DOHH2 (cell line): ENCODE results near the gene KRTAP10-3.

Experiments
- EZH2phosphoT487 ChIP-seq: fragments of 200-600 bp; sonication (generic); IDR thresholded peaks from 2 replicates; pipeline ENCODE4 v1.6.1; 2017; ENCODE audit warnings: borderline replicate concordance, mild to moderate bottlenecking, antibody characterized with exemption, low read length, moderate library complexity, mixed read lengths
- TF ChIP-seq, protein P1 (sequence below): fragments of 200-600 bp; sonication (generic); IDR thresholded peaks from one replicate; pipeline ENCODE4 v1.5.1; 2014; ENCODE audit warnings: antibody characterized with exemption, mild to moderate bottlenecking, low read depth, low read length; ENCODE audit not compliant: poor library complexity, severe bottlenecking

- TF ChIP-seq, protein P1, sequence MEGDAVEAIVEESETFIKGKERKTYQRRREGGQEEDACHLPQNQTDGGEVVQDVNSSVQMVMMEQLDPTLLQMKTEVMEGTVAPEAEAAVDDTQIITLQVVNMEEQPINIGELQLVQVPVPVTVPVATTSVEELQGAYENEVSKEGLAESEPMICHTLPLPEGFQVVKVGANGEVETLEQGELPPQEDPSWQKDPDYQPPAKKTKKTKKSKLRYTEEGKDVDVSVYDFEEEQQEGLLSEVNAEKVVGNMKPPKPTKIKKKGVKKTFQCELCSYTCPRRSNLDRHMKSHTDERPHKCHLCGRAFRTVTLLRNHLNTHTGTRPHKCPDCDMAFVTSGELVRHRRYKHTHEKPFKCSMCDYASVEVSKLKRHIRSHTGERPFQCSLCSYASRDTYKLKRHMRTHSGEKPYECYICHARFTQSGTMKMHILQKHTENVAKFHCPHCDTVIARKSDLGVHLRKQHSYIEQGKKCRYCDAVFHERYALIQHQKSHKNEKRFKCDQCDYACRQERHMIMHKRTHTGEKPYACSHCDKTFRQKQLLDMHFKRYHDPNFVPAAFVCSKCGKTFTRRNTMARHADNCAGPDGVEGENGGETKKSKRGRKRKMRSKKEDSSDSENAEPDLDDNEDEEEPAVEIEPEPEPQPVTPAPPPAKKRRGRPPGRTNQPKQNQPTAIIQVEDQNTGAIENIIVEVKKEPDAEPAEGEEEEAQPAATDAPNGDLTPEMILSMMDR = no peak
- no peak for TF ChIP-seq EZH2phosphoT487
These were observed 24.6 kb upstream of the KRTAP10-3 start for GRCh38 chr21:44583089-44583799.
